ENCODE results near the gene CLASP1. TPM values are rescaled to one million over a fixed set of nuclear protein-coding genes. Genes with fewer than 3 reads are reported as not detected.

The CLASP1 gene
- polyA plus RNA-seq, 1 donor (not counting 4 experiments of a cell fraction or from before 2014, with no cell fraction given) = 16.7 TPM

DNA sequence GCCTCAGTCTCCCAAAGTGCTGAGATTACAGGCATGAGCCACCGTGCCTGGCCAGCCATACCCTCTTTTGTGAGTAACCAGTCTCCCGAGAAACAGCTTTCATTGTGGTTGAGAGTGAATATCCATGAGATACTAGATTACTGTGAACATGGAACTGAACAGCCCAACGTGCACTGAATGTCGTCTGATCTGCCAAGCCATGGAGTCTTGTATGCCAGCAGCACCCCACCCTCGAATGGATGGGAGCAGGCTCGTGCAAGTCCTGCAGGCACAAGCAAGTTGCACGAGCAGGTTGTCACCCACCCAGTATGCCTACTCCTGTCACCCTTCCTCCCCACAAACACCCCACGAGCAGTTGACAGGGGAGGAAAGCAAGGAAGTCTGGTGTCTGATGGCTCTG is 327.8 kb downstream of the CLASP1 start:
- no peak for TF ChIP-seq EZH2 (IDR thresholded peaks at IDR 0.05; ENCODE audit: low read length)
- TF ChIP-seq, protein P1, sequence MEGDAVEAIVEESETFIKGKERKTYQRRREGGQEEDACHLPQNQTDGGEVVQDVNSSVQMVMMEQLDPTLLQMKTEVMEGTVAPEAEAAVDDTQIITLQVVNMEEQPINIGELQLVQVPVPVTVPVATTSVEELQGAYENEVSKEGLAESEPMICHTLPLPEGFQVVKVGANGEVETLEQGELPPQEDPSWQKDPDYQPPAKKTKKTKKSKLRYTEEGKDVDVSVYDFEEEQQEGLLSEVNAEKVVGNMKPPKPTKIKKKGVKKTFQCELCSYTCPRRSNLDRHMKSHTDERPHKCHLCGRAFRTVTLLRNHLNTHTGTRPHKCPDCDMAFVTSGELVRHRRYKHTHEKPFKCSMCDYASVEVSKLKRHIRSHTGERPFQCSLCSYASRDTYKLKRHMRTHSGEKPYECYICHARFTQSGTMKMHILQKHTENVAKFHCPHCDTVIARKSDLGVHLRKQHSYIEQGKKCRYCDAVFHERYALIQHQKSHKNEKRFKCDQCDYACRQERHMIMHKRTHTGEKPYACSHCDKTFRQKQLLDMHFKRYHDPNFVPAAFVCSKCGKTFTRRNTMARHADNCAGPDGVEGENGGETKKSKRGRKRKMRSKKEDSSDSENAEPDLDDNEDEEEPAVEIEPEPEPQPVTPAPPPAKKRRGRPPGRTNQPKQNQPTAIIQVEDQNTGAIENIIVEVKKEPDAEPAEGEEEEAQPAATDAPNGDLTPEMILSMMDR (optimal IDR thresholded peaks at IDR 0.05 in 1 of 3, IDR thresholded peaks at IDR 0.05 in 1 of 3, conservative IDR thresholded peaks at IDR 0.05 in 1 of 3; ENCODE audit: extremely low read depth in 1 of 3, insufficient read depth in 2 of 3, low read length in 3 of 3) = no peak
- Histone ChIP-seq H3K79me2 (ENCODE audit: control insufficient read depth, insufficient read depth, low read length) (no peaks in the 10 kb centered on the region), H3K4me1 (ENCODE audit: control insufficient read depth, extremely low read depth, insufficient read depth, low read length) (no peaks in the 10 kb centered on the region), H2AFZ (ENCODE audit: control insufficient read depth, low read length) (no peak overlapping the region), H3K36me3 (ENCODE audit: control insufficient read depth in 2 of 2, extremely low read depth in 1 of 2, insufficient read depth in 2 of 2, low read length in 2 of 2) (no peaks in the 10 kb centered on the region), H3K27ac (ENCODE audit: control insufficient read depth, insufficient read depth, low read length) (no peak overlapping the region), H3K27me3 (ENCODE audit: control insufficient read depth, extremely low read depth, insufficient read depth, low read length) (no peaks in the 10 kb centered on the region), H3K9me3 (ENCODE audit: control insufficient read depth, low read depth, low read length) (no peaks in the 10 kb centered on the region), H3K4me3 (ENCODE audit: control insufficient read depth in 2 of 3, extremely low read depth in 1 of 3, insufficient read depth in 2 of 3, low read depth in 1 of 3, low read length in 3 of 3) (no peak overlapping the region), H3K9me1 (ENCODE audit: control insufficient read depth, extremely low read depth, insufficient read depth, low read length) (no peaks in the 10 kb centered on the region), H3K4me2 (ENCODE audit: control insufficient read depth, extremely low read depth, insufficient read depth, low read depth, low read length) (no peak overlapping the region), H3K9ac (ENCODE audit: control insufficient read depth, extremely low read depth, insufficient read depth, low read length) (no peak overlapping the region), H4K20me1 (ENCODE audit: control insufficient read depth, extremely low read depth, insufficient read depth, low read length) (no peaks in the 10 kb centered on the region)
- DNase-seq (ENCODE audit: low read depth, low spot score) (no peak), FAIRE-seq (no peak)
- dilution Hi-C loops (cut with MboI; ENCODE audit: extremely low pct_ligation_motif_present, low sequenced_read_pairs) = no loop called here

- Histone ChIP-seq H3K9me3 (ENCODE audit: control insufficient read depth, low read depth, low read length) (no peaks in the 10 kb centered on the region), H4K20me1 (ENCODE audit: control insufficient read depth, extremely low read depth, insufficient read depth, low read length) (no peaks in the 10 kb centered on the region), H3K4me2 (ENCODE audit: control insufficient read depth, extremely low read depth, insufficient read depth, low read depth, low read length) (no peak overlapping the region), H3K79me2 (ENCODE audit: control insufficient read depth, insufficient read depth, low read length) (no peaks in the 10 kb centered on the region), H3K9me1 (ENCODE audit: control insufficient read depth, extremely low read depth, insufficient read depth, low read length) (no peaks in the 10 kb centered on the region), H3K27ac (ENCODE audit: control insufficient read depth, insufficient read depth, low read length) (no peak overlapping the region), H3K36me3 (ENCODE audit: control insufficient read depth in 2 of 2, extremely low read depth in 1 of 2, insufficient read depth in 2 of 2, low read length in 2 of 2) (no peaks in the 10 kb centered on the region), H3K4me3 (ENCODE audit: control insufficient read depth in 2 of 3, extremely low read depth in 1 of 3, insufficient read depth in 2 of 3, low read depth in 1 of 3, low read length in 3 of 3) (no peak overlapping the region), H3K27me3 (ENCODE audit: control insufficient read depth, extremely low read depth, insufficient read depth, low read length) (no peaks in the 10 kb centered on the region), H2AFZ (ENCODE audit: control insufficient read depth, low read length) (no peak overlapping the region), H3K4me1 (ENCODE audit: control insufficient read depth, extremely low read depth, insufficient read depth, low read length) (no peaks in the 10 kb centered on the region), H3K9ac (ENCODE audit: control insufficient read depth, extremely low read depth, insufficient read depth, low read length) (no peak overlapping the region)
- dilution Hi-C loops (cut with MboI; ENCODE audit: extremely low pct_ligation_motif_present, low sequenced_read_pairs) = no loop called here
- FAIRE-seq (no peak), DNase-seq (ENCODE audit: low read depth, low spot score) (no peak)
- TF ChIP-seq EZH2 (IDR thresholded peaks at IDR 0.05; ENCODE audit: low read length) = no peak
- TF ChIP-seq, protein P1 (optimal IDR thresholded peaks at IDR 0.05 in 1 of 3, IDR thresholded peaks at IDR 0.05 in 1 of 3, conservative IDR thresholded peaks at IDR 0.05 in 1 of 3; ENCODE audit: extremely low read depth in 1 of 3, insufficient read depth in 2 of 3, low read length in 3 of 3) = no peak
Measured at GRCh38 chr2:121319941-121320340, 329.3 kb downstream of the CLASP1 start.

Measured in keratinocyte (primary cell).